MM.1S (cell line): ENCODE data around the gene EIF4EBP2.

Source experiments
- DNase-seq: peaks from one replicate; pipeline ENCODE4 v3.0.0-alpha.2; 2015
- H2AFZ ChIP-seq: fragments of 300-600 bp; sonication (generic); 2 replicates; pipeline ENCODE4 v1.6.0; 2016; ENCODE audit warnings: antibody characterized with exemption, low read length
- H3F3A ChIP-seq: fragments of 300-600 bp; sonication (generic); 2 replicates; pipeline ENCODE4 v1.6.1; 2016; ENCODE audit warnings: mild to moderate bottlenecking, antibody characterized with exemption, low read length, moderate library complexity, mixed read lengths; ENCODE audit not compliant: insufficient read depth
- H3K27ac ChIP-seq: fragments of 300-600 bp; sonication (generic); 2 replicates; pipeline ENCODE4 v1.5.1; 2016; ENCODE audit warnings: mild to moderate bottlenecking, low read length
- H3K27me3 ChIP-seq: fragments of 300-600 bp; sonication (generic); replicated peaks from 2 replicates; pipeline ENCODE4 v1.6.0; 2016; ENCODE audit warnings: low read length; ENCODE audit not compliant: insufficient read depth
- H3K36me3 ChIP-seq: fragments of 300-600 bp; sonication (generic); replicated peaks from 2 replicates; pipeline ENCODE4 v1.6.1; 2016; ENCODE audit warnings: mild to moderate bottlenecking, low read length, mixed read lengths; ENCODE audit not compliant: insufficient read depth
- H3K4me1 ChIP-seq: fragments of 300-600 bp; sonication (generic); 2 replicates; pipeline ENCODE4 v1.6.1; 2016; ENCODE audit warnings: low read length, mixed read lengths
- H3K4me2 ChIP-seq: fragments of 300-600 bp; sonication (generic); 2 replicates; pipeline ENCODE4 v1.6.0; 2016; ENCODE audit warnings: low read depth, low read length
- H3K4me3 ChIP-seq: fragments of 300-600 bp; sonication (generic); 2 replicates; pipeline ENCODE4 v1.5.1; 2016; ENCODE audit warnings: low read length, mixed read lengths
- H3K79me2 ChIP-seq: fragments of 300-600 bp; sonication (generic); 2 replicates; pipeline ENCODE4 v1.6.1; 2016; ENCODE audit warnings: mixed run types, low read length, mixed read lengths
- H3K9ac ChIP-seq: fragments of 300-600 bp; sonication (generic); 2 replicates; pipeline ENCODE4 v1.6.1; 2016; ENCODE audit warnings: low read length, mixed read lengths
- H3K9me2 ChIP-seq: fragments of 300-600 bp; sonication (generic); replicated peaks from 2 replicates; pipeline ENCODE4 v1.6.1; 2016; ENCODE audit warnings: mild to moderate bottlenecking, low read length, mixed read lengths; ENCODE audit not compliant: insufficient read depth
- H3K9me3 ChIP-seq: fragments of 300-600 bp; sonication (generic); replicated peaks from 2 replicates; pipeline ENCODE4 v1.6.1; 2016; ENCODE audit warnings: mild to moderate bottlenecking, low read length, mixed read lengths; ENCODE audit not compliant: insufficient read depth
- H4K20me1 ChIP-seq: fragments of 300-600 bp; sonication (generic); 2 replicates; pipeline ENCODE4 v1.6.1; 2016; ENCODE audit warnings: mild to moderate bottlenecking, low read length, moderate library complexity, mixed read lengths; ENCODE audit not compliant: insufficient read depth
- EZH2 ChIP-seq: fragments of 300-600 bp; sonication (generic); optimal IDR thresholded peaks from 2 replicates; pipeline ENCODE3; 2017; ENCODE audit warnings: low read depth, mild to moderate bottlenecking, antibody characterized with exemption, low read length, mixed read lengths
- EZH2phosphoT487 ChIP-seq: fragments of 300-600 bp; sonication (generic); IDR thresholded peaks from 2 replicates; pipeline ENCODE4 v1.6.1; 2018; ENCODE audit warnings: antibody characterized with exemption, low read length
- TF ChIP-seq, protein P1 (sequence below): fragments of 300-600 bp; sonication (generic); IDR thresholded peaks from 2 replicates; pipeline ENCODE4 v1.5.1; 2016; ENCODE audit warnings: antibody characterized with exemption, low read length, mixed read lengths

EIF4EBP2 gene

DNA sequence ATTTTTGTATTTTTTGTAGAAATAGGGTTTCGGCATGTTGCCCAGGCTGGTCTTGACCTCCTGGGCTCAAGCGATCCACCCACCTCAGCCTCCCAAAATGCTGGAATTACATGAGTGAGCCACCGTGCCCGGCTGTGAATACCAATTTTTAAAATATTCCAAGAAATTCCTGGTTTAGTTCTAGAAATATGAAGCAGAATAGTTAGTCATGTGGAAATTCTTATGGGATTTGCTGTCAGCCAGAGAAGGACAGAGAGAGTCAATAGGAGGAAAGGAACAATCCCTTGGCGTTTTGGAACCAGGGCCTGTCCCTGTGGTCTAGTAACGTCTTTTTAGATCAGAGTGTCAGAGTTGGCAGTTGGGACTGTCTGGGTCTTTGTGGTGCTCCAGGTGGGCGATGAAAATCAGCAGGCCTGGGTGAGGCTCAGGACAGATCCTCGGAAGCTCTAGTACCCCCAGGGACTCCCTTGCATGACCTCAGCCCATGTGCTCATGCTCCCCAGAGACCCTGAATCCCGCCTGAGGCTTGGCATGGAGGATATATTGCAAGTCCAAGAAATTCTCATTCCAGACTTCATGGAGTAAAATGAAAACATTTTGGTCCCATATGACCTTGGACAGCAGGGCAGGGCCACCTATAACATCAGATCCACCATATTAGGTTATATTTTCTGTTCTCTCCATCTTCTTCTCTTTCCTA lies 29.8 kb downstream of the EIF4EBP2 start:
- DNase-seq = no peak
- TF ChIP-seq EZH2 = no peak
- TF ChIP-seq EZH2phosphoT487 = no peak
- TF ChIP-seq, protein P1, sequence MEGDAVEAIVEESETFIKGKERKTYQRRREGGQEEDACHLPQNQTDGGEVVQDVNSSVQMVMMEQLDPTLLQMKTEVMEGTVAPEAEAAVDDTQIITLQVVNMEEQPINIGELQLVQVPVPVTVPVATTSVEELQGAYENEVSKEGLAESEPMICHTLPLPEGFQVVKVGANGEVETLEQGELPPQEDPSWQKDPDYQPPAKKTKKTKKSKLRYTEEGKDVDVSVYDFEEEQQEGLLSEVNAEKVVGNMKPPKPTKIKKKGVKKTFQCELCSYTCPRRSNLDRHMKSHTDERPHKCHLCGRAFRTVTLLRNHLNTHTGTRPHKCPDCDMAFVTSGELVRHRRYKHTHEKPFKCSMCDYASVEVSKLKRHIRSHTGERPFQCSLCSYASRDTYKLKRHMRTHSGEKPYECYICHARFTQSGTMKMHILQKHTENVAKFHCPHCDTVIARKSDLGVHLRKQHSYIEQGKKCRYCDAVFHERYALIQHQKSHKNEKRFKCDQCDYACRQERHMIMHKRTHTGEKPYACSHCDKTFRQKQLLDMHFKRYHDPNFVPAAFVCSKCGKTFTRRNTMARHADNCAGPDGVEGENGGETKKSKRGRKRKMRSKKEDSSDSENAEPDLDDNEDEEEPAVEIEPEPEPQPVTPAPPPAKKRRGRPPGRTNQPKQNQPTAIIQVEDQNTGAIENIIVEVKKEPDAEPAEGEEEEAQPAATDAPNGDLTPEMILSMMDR = no peak

GRCh38 chr10:70435241-70436085 lies 31.5 kb downstream of the EIF4EBP2 start:
- DNase-seq = no peak
- Histone ChIP-seq H3F3A (no peaks in the 10 kb centered on the region), H3K79me2 (no peaks in the 10 kb centered on the region), H3K4me1 (peaks cover 5% of the 10 kb centered on the region), H3K4me2 (no peak overlapping the region), H3K36me3 (no peaks in the 10 kb centered on the region), H3K9me2 (no peaks in the 10 kb centered on the region), H3K9ac (no peak overlapping the region), H3K27ac (no peak overlapping the region), H4K20me1 (no peaks in the 10 kb centered on the region), H2AFZ (no peak overlapping the region), H3K27me3 (no peaks in the 10 kb centered on the region; the same call in 1 of the 2 replicates), H3K4me3 (no peak overlapping the region), H3K9me3 (no peaks in the 10 kb centered on the region)
- TF ChIP-seq EZH2phosphoT487 (no peak), EZH2 (no peak)

More for the DNA sequence above, 29.8 kb downstream of the EIF4EBP2 start:
- H3K9me3 ChIP-seq = no peaks in the 10 kb centered on the region
- H3K27ac ChIP-seq = no peak overlapping the region
- H3K27me3 ChIP-seq = no peaks in the 10 kb centered on the region
- no peaks in the 10 kb centered on the region for H3K79me2 ChIP-seq
- H2AFZ ChIP-seq = no peak overlapping the region
- no peaks in the 10 kb centered on the region for H3K9me2 ChIP-seq
- no peak overlapping the region for H3K9ac ChIP-seq
- H3K4me2 ChIP-seq = no peak overlapping the region
- no peaks in the 10 kb centered on the region for H3F3A ChIP-seq
- no peaks in the 10 kb centered on the region for H3K36me3 ChIP-seq
- no peak overlapping the region for H3K4me3 ChIP-seq
- no peaks in the 10 kb centered on the region for H4K20me1 ChIP-seq
- peaks cover 11% of the 10 kb centered on the region for H3K4me1 ChIP-seq

- Histone ChIP-seq H3K27me3 (peaks cover 17% of the 10 kb centered on the region), H3K9me3 (no peaks in the 10 kb centered on the region), H3K9ac (no peak overlapping the region), H4K20me1 (no peaks in the 10 kb centered on the region), H3K79me2 (no peaks in the 10 kb centered on the region), H2AFZ (no peak overlapping the region), H3K4me2 (no peak overlapping the region), H3K36me3 (no peaks in the 10 kb centered on the region), H3K27ac (no peak overlapping the region), H3K4me1 (no peaks in the 10 kb centered on the region), H3K9me2 (no peaks in the 10 kb centered on the region), H3K4me3 (no peak overlapping the region), H3F3A (no peaks in the 10 kb centered on the region)
- no peak for DNase-seq
- TF ChIP-seq EZH2 = no peak
- TF ChIP-seq, protein P1 = no peak
These were observed 33.8 kb downstream of the EIF4EBP2 start for GRCh38 chr10:70437721-70438120.
